ENCODE data around the gene KAZALD1. TPM values are rescaled to one million over a fixed set of nuclear protein-coding genes. Genes with fewer than 3 reads are reported as not detected.
A peak's percentile ranks its signal among the peaks of the same experiment; 100 is the strongest.
"Not testable (repeated sequence)": the region's sequence is repeated elsewhere in the genome, so short reads cannot be mapped to it uniquely, and the experiment has no call there.

KAZALD1 gene
- total and polyA plus RNA-seq, 12 donors, result 3.3 to 16.5 (median 9.9) TPM

DNA sequence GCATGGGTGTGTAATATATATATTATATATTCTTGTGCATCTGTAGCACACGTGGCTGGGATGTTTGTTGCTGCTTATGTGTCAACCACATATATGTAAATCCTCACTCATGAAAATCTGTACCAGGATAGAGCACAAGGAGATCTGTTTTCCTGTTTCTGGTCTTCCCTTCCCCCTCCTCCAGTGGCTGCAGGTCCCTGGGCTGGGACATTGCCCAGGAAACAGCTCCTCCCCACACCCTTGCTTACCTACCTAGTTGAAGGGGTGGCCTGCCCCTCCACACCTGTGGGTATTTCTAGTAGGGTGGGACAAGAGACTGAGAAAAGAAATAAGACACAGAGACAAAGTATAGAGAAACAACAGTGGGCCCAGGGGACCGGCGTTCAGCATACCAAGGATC, 28.5 kb upstream of the KAZALD1 start:
- H3K27me3 ChIP-seq, result no peaks in the 10 kb centered on the region
- H3K36me3 ChIP-seq, result peaks cover 0 to 39% (median 28%) of the 10 kb centered on the region in 9 donors
- H3K4me1 ChIP-seq, result peaks cover 10 to 34% (median 26%) of the 10 kb centered on the region in 9 donors
- ATAC-seq (no peak), DNase-seq (no peak)
- no peaks in the 10 kb centered on the region for H3K9me3 ChIP-seq
- WGBS, 2 donors, result 75 to 83% methylated on average over 3 of the region's 3 CpGs
- H3K4me3 ChIP-seq, result peak overlapping the region in 9 of 10 donors; percentile 70 to 83 (median 77)
- peak overlapping the region in 9 of 10 donors; percentile 93 to 99 (median 98) for H3K27ac ChIP-seq
- TF ChIP-seq CTCF (IDR thresholded peaks at IDR 0.05), result no peak
- intact Hi-C loops (cut with DNase I), result loop anchor here in 2 of 10 donors (5.0 kb wide), 2 partner anchors 36 to 46 kb away; partner anchors contain the start of genes LZTS2 (in 1 of the 2), MRPL43 (in 1 of the 2) and TWNK (in 1 of the 2)

GRCh38 chr10:101034404-101034803, 27.4 kb upstream of the KAZALD1 start:
- intact Hi-C loops (cut with DNase I), result loop anchor here in 2 of 10 donors (5.0 kb wide), 2 partner anchors 37 to 47 kb away; partner anchors contain the start of genes LZTS2 (in 1 of the 2), MRPL43 (in 1 of the 2) and TWNK (in 1 of the 2)
- not testable (repeated sequence) for H3K4me3 ChIP-seq, H3K27ac ChIP-seq, H3K9me3 ChIP-seq, ATAC-seq, H3K27me3 ChIP-seq, DNase-seq
- WGBS, 2 donors, result 93 to 95% methylated on average over 4 of the region's 4 CpGs
- Histone ChIP-seq H3K36me3 (peaks cover 0 to 50% (median 28%) of the 10 kb centered on the region in 9 donors), H3K4me1 (peaks cover 10 to 34% (median 26%) of the 10 kb centered on the region in 9 donors)

DNA sequence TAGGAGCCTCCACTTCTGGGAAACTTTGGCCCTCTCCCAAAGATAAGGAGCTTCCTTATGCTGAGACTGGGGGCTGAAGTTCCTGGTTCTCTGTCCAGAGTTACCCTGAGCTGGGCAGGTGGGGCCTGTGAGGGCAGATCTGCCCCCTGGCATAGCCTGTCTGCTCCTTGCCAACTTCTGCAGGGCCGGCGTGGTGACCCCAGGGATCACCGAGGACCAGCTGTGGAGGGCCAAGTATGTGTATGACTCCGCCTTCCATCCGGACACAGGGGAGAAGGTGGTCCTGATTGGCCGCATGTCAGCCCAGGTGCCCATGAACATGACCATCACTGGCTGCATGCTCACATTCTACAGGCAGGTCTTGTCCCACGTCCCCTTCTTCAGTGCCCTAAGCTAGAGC, 26.5 kb upstream of the KAZALD1 start:
- no peaks in the 10 kb centered on the region for H3K9me3 ChIP-seq
- H3K27me3 ChIP-seq, result no peaks in the 10 kb centered on the region
- 82 to 93% methylated on average over 7 of the region's 7 CpGs for WGBS, 2 donors
- no peak overlapping the region for H3K4me3 ChIP-seq
- ATAC-seq, result no peak
- H3K36me3 ChIP-seq, result peaks cover 0 to 59% (median 28%) of the 10 kb centered on the region in 9 donors
- H3K27ac ChIP-seq, result no peak overlapping the region
- peaks cover 10 to 30% (median 23%) of the 10 kb centered on the region in 9 donors for H3K4me1 ChIP-seq
- no peak for TF ChIP-seq CTCF (IDR thresholded peaks at IDR 0.05)
- no peak for DNase-seq
- intact Hi-C loops (cut with DNase I), result no loop called here

- no peak overlapping the region for H3K4me3 ChIP-seq
- no peak overlapping the region for H3K27ac ChIP-seq
- intact Hi-C loops (cut with DNase I), result no loop called here
- ATAC-seq (no peak), DNase-seq (no peak)
- H3K27me3 ChIP-seq, result no peaks in the 10 kb centered on the region
- peaks cover 0 to 59% (median 28%) of the 10 kb centered on the region in 9 donors for H3K36me3 ChIP-seq
- no peak for TF ChIP-seq CTCF (IDR thresholded peaks at IDR 0.05)
- H3K9me3 ChIP-seq, result no peaks in the 10 kb centered on the region
- 88 to 93% methylated on average over 10 of the region's 10 CpGs for WGBS, 2 donors
- H3K4me1 ChIP-seq, result peaks cover 4 to 24% (median 20%) of the 10 kb centered on the region in 9 donors
These were observed 25.7 kb upstream of the KAZALD1 start for GRCh38 chr10:101035916-101036702.
